Activated CD4-positive, alpha-beta T cell treated with anti-CD3 and anti-CD28 coated beads for 36 hours (primary cell): ENCODE measurements around the gene GABPB2. TPM values are rescaled to one million over a fixed set of nuclear protein-coding genes. Genes with fewer than 3 reads are reported as not detected.
"Not testable (repeated sequence)": the region's sequence is repeated elsewhere in the genome, so short reads cannot be mapped to it uniquely, and the experiment has no call there.

Experiments used
- ATAC-seq: fragments of 200-7000 bp; cut with Tn5 transposase; one replicate; pipeline ENCODE4 v1.10.0; 2021; ENCODE audit warnings: mild to moderate bottlenecking, moderate library complexity
- CTCF ChIA-PET: fragments of 350-600 bp; sonication (Branson Sonifier 250); formaldehyde crosslinking; loops from one replicate; lab custom pipeline; 2021; ENCODE audit warnings: antibody characterized with exemption; lab: Charles Lee
- POLR2A ChIA-PET: fragments of 350-600 bp; sonication (Branson Sonifier 250); formaldehyde crosslinking; loops from one replicate; lab custom pipeline; 2021; ENCODE audit warnings: antibody characterized with exemption, inconsistent platforms; lab: Charles Lee
- DNase-seq: peaks from one replicate; pipeline ENCODE4 v3.0.0-alpha.2; 2020
- H3K27ac Mint-ChIP-seq: one replicate; pipeline ENCODE4 v1.8.0; 2021; ENCODE audit warnings: mixed read lengths
- H3K27me3 Mint-ChIP-seq: one replicate; pipeline ENCODE4 v1.8.0; 2021; ENCODE audit warnings: mixed read lengths
- H3K36me3 Mint-ChIP-seq: one replicate; pipeline ENCODE4 v1.8.0; 2021; ENCODE audit warnings: low read depth, mixed read lengths
- H3K4me1 Mint-ChIP-seq: one replicate; pipeline ENCODE4 v1.8.0; 2021; ENCODE audit warnings: mixed read lengths
- H3K4me3 Mint-ChIP-seq: one replicate; pipeline ENCODE4 v1.8.0; 2021; ENCODE audit warnings: mild to moderate bottlenecking, moderate library complexity, mixed read lengths
- H3K9me3 Mint-ChIP-seq: one replicate; pipeline ENCODE4 v1.8.0; 2021; ENCODE audit warnings: low read depth, mixed read lengths
- intact Hi-C, 2 experiments: fragments of 100-400 bp; cut with DNase I in 1 of 2; cut with micrococcal nuclease in 1 of 2; formaldehyde crosslinking; loops; one replicate each; pipeline versions ENCODE4 v1.14.2 to v1.15.1; 2022 to 2024; cut with DNase I, micrococcal nuclease
- total RNA-seq, 2 experiments: library from RNA; stranded (reverse); gene quantifications; one replicate each; pipeline ENCODE4 v1.2.3, GENCODE V29; 2021

The GABPB2 gene
- total RNA-seq, 2 experiments from 2014 or later = 16.6 to 19.2 TPM

GRCh38 chr1:151085953-151086559 lies 15.5 kb downstream of the GABPB2 start:
- ATAC-seq (no peak), DNase-seq (no peak)
- no peaks in the 10 kb centered on the region for H3K4me1 Mint-ChIP-seq
- no peaks in the 10 kb centered on the region for H3K36me3 Mint-ChIP-seq
- ChIA-PET CTCF (interaction anchor here (0.8 to 2.3 kb wide), 6 partner anchors 14 to 102 kb away, joined by 3 to 10 read pairs (median 4); partner anchors contain the start of genes GABPB2 and TNFAIP8L2), POLR2A (interaction anchor here (0.6 kb wide), 1 partner anchor 166 kb away, joined by 4 read pairs; no protein-coding TSS in a partner anchor)
- no peak overlapping the region for H3K27ac Mint-ChIP-seq
- no peaks in the 10 kb centered on the region for H3K9me3 Mint-ChIP-seq
- intact Hi-C loops = no loop called here
- H3K27me3 Mint-ChIP-seq = no peaks in the 10 kb centered on the region
- no peak overlapping the region for H3K4me3 Mint-ChIP-seq

- DNase-seq, H3K4me1 Mint-ChIP-seq, intact Hi-C loops, H3K9me3 Mint-ChIP-seq, ATAC-seq, POLR2A ChIA-PET, H3K4me3 Mint-ChIP-seq, H3K27me3 Mint-ChIP-seq, H3K27ac Mint-ChIP-seq, H3K36me3 Mint-ChIP-seq: not testable (repeated sequence)
- CTCF ChIA-PET = interaction anchor here (0.7 to 3.1 kb wide), 3 partner anchors 32 to 59 kb away, joined by 3 to 24 read pairs (median 3); partner anchors contain the start of gene TNFAIP8L2
These were observed 26.9 kb downstream of the GABPB2 start for GRCh38 chr1:151097426-151097825.

GRCh38 chr1:151098126-151098525 lies 27.6 kb downstream of the GABPB2 start:
- Mint-ChIP-seq H3K27me3 (no peaks in the 10 kb centered on the region), H3K36me3 (peaks cover 2% of the 10 kb centered on the region), H3K9me3 (no peaks in the 10 kb centered on the region), H3K4me3 (no peak overlapping the region), H3K4me1 (no peaks in the 10 kb centered on the region), H3K27ac (no peak overlapping the region)
- CTCF ChIA-PET = interaction anchor here (0.6 to 3.1 kb wide), 3 partner anchors 46 to 58 kb away, joined by 3 to 24 read pairs (median 3); partner anchors contain the start of gene TNFAIP8L2
- DNase-seq = no peak
- POLR2A ChIA-PET = no interaction called here
- intact Hi-C loops = loop anchor here in 1 of 2 experiments (2.0 kb wide), 1 partner anchor 153 kb away; no protein-coding TSS in a partner anchor
- no peak for ATAC-seq

- no peaks in the 10 kb centered on the region for H3K4me1 Mint-ChIP-seq
- H3K27ac Mint-ChIP-seq = no peak overlapping the region
- peaks cover 4% of the 10 kb centered on the region for H3K36me3 Mint-ChIP-seq
- no peak for ATAC-seq
- intact Hi-C loops = no loop called here
- H3K9me3 Mint-ChIP-seq = no peaks in the 10 kb centered on the region
- H3K27me3 Mint-ChIP-seq = no peaks in the 10 kb centered on the region
- ChIA-PET POLR2A (no interaction called here), CTCF (interaction anchor here (5.9 kb wide), 1 partner anchor 51 kb away, joined by 195 read pairs; the partner anchor contains the start of gene TNFAIP8L2)
- no peak overlapping the region for H3K4me3 Mint-ChIP-seq
- no peak for DNase-seq
These were observed 34.1 kb downstream of the GABPB2 start for GRCh38 chr1:151104630-151105029.

- Mint-ChIP-seq H3K4me3 (no peak overlapping the region), H3K27me3 (no peaks in the 10 kb centered on the region), H3K36me3 (peaks cover 4% of the 10 kb centered on the region), H3K9me3 (no peaks in the 10 kb centered on the region), H3K27ac (no peak overlapping the region), H3K4me1 (no peaks in the 10 kb centered on the region)
- ChIA-PET POLR2A (no interaction called here), CTCF (no interaction called here)
- intact Hi-C loops = no loop called here
- ATAC-seq = no peak
- no peak for DNase-seq
These were observed 36.3 kb downstream of the GABPB2 start for GRCh38 chr1:151106894-151107293.

- no peak for ATAC-seq
- H3K36me3 Mint-ChIP-seq = peaks cover 4% of the 10 kb centered on the region
- H3K9me3 Mint-ChIP-seq = no peaks in the 10 kb centered on the region
These were observed 37.8 kb downstream of the GABPB2 start for GRCh38 chr1:151108331-151108730.

GRCh38 chr1:151113877-151114276 lies 43.3 kb downstream of the GABPB2 start:
- CTCF ChIA-PET = interaction anchor here (0.6 to 0.7 kb wide), 2 partner anchors 22 to 38 kb away, joined by 3 read pairs; no protein-coding TSS in a partner anchor
- Mint-ChIP-seq H3K27ac (no peak overlapping the region), H3K27me3 (no peaks in the 10 kb centered on the region), H3K9me3 (no peaks in the 10 kb centered on the region), H3K4me3 (no peak overlapping the region), H3K36me3 (no peaks in the 10 kb centered on the region), H3K4me1 (no peaks in the 10 kb centered on the region)
- DNase-seq (no peak), ATAC-seq (no peak)
- intact Hi-C loops = no loop called here
- POLR2A ChIA-PET = no interaction called here

More at GRCh38 chr1:151108331-151108730, 37.8 kb downstream of the GABPB2 start:
- Mint-ChIP-seq H3K4me1 (no peaks in the 10 kb centered on the region), H3K27ac (no peak overlapping the region), H3K4me3 (no peak overlapping the region), H3K27me3 (no peaks in the 10 kb centered on the region)
- ChIA-PET POLR2A (no interaction called here), CTCF (interaction anchor here (0.6 to 2.9 kb wide), 2 partner anchors 8 to 48 kb away, joined by 3 to 15 read pairs; no protein-coding TSS in a partner anchor)
- intact Hi-C loops = no loop called here
- DNase-seq = no peak

- H3K27me3 Mint-ChIP-seq = no peaks in the 10 kb centered on the region
- ChIA-PET POLR2A (no interaction called here), CTCF (interaction anchor here (1.2 kb wide), 1 partner anchor 23 kb away, joined by 3 read pairs; no protein-coding TSS in a partner anchor)
- no peak overlapping the region for H3K27ac Mint-ChIP-seq
- intact Hi-C loops = no loop called here
- H3K4me3 Mint-ChIP-seq = no peak overlapping the region
- H3K4me1 Mint-ChIP-seq = peaks cover 2% of the 10 kb centered on the region
- no peak for DNase-seq
- no peak for ATAC-seq
- H3K36me3 Mint-ChIP-seq = peaks cover 2% of the 10 kb centered on the region
- no peaks in the 10 kb centered on the region for H3K9me3 Mint-ChIP-seq
These were observed 54.3 kb downstream of the GABPB2 start for GRCh38 chr1:151124763-151125403.

GRCh38 chr1:151128800-151129199 lies 58.2 kb downstream of the GABPB2 start:
- ChIA-PET POLR2A (no interaction called here), CTCF (interaction anchor here (0.8 kb wide), 1 partner anchor 53 kb away, joined by 3 read pairs; no protein-coding TSS in a partner anchor)
- no peak for DNase-seq
- Mint-ChIP-seq H3K36me3 (no peaks in the 10 kb centered on the region), H3K27me3 (no peaks in the 10 kb centered on the region), H3K4me3 (no peak overlapping the region), H3K9me3 (no peaks in the 10 kb centered on the region), H3K4me1 (peaks cover 16% of the 10 kb centered on the region), H3K27ac (no peak overlapping the region)
- ATAC-seq = no peak
- intact Hi-C loops = no loop called here

GRCh38 chr1:151130987-151131586 lies 60.5 kb downstream of the GABPB2 start:
- DNase-seq = peak; percentile 93
- no peaks in the 10 kb centered on the region for H3K27me3 Mint-ChIP-seq
- no peaks in the 10 kb centered on the region for H3K9me3 Mint-ChIP-seq
- POLR2A ChIA-PET = interaction anchor here (0.5 to 1.6 kb wide), 12 partner anchors 11 to 439 kb away, joined by 3 to 7 read pairs (median 4); partner anchors contain the start of genes PSMD4, TNFAIP8L2 and VPS72
- H3K27ac Mint-ChIP-seq = peak overlapping the region; percentile 76
- CTCF ChIA-PET = interaction anchor here (0.6 to 2.5 kb wide), 21 partner anchors 9 to 715 kb away, joined by 3 to 17 read pairs (median 3); partner anchors contain the start of genes C1orf56, MINDY1 and TNFAIP8L2
- intact Hi-C loops = loop anchor here in 1 of 2 experiments (1.0 kb wide), 2 partner anchors 15 to 25 kb away; partner anchors contain the start of genes SEMA6C and TNFAIP8L2
- H3K36me3 Mint-ChIP-seq = no peaks in the 10 kb centered on the region
- ATAC-seq = peak; percentile 100
- peak overlapping the region; percentile 68 for H3K4me3 Mint-ChIP-seq
- H3K4me1 Mint-ChIP-seq = peaks cover 14% of the 10 kb centered on the region
